Measurements from ENCODE around the gene NR1H2.
A peak's percentile ranks its signal among the peaks of the same experiment; 100 is the strongest.
"Not testable (repeated sequence)": the region's sequence is repeated elsewhere in the genome, so short reads cannot be mapped to it uniquely, and the experiment has no call there.

NR1H2 gene

DNA sequence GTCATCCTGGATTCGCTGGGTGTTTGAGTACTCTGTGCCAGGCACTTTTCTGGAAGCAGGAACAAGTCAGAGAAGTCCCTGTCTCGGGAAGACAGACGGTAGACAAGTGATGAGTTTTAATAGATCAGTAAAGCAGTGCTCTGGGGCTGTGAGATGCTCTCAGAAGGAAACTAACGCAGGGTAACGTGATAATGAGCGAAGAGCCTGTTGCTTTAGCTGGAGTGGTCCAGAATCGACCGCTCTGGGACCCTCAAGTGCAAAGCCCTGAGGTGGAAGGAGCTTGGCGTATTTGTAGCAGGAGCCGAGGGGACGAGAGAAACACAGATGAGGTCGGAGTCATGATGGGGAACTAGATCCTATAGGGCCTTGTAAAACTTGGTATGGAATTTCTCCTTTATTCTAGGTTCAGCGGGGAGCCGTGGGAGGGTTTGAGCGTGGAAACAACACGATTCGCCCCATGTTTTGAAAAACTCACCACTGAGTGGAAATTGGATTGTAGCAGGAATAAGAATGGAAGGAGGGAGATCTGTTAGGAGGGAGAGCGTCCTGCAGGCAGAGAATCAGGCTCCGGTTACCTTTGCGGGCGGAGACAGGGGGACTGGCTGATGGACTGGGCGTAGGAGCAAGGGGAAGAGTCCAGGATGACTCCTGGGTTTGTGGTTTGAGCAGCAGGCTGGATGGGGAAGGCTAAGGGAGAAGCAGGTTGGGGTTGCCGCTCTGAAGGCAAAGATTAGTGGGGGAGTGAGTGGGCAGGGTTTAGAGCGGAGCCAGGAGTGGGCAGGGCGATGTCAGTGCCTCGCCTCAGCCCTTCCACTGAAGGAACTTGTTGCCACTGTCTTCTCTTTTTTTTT, 8.7 kb downstream of the NR1H2 start:
- Histone ChIP-seq H3K4me1 (ENCODE audit: control insufficient read depth, insufficient read depth, low read length, poor library complexity, severe bottlenecking) (peaks cover 8% of the 10 kb centered on the region), H3K36me3 (ENCODE audit: control insufficient read depth, insufficient read depth, low read length) (peaks cover 33% of the 10 kb centered on the region), H3K9me3 (ENCODE audit: control insufficient read depth, low read length) (no peaks in the 10 kb centered on the region), H3K27ac (ENCODE audit: insufficient read depth, low read length, poor library complexity, severe bottlenecking) (peak overlapping the region; percentile 67), H3K27me3 (replicated peaks; ENCODE audit: control insufficient read depth, insufficient read depth, low read length, poor library complexity, severe bottlenecking) (no peaks in the 10 kb centered on the region), H3K4me3 (ENCODE audit: insufficient read depth, low read depth, low read length, poor library complexity, severe bottlenecking) (peak overlapping the region; percentile 71)
- no peak for DNase-seq

DNA sequence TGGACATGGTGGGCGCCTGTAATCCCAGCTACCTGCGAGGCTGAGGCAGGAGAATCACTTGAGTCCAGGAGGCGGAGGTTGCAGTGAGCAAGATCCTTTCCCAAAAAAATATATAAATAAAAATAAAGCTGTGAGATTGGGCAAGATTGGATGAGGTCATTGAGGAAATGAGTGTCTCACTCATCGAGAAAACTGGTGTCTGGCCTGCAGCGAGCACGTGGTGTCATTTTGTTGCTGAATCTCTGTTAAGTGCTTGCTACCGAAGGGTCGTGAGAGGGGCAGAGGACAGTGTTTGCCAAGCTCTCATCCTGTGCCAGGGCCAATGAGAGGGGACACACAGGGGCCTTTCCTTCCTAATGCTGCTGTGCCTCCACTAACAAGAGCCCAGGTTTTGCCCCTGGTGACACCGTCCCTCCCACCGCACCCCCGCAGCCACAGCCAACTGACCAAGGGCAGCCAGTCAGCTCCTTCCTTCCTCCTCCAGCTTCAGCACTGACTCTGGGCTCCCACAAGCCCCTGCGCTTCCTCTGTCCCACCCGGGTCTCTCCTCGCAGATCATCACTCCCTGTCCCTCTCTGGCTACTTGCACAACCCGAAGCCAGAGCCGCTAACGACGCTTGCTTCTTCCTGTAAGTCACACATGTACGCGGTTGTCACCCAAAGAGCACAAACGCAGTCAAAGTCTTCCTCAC, 11.1 kb downstream of the NR1H2 start:
- peaks cover 9% of the 10 kb centered on the region for H3K36me3 ChIP-seq (ENCODE audit: control insufficient read depth, insufficient read depth, low read length)
- no peaks in the 10 kb centered on the region for H3K27me3 ChIP-seq (replicated peaks; ENCODE audit: control insufficient read depth, insufficient read depth, low read length, poor library complexity, severe bottlenecking)
- H3K4me3 ChIP-seq (ENCODE audit: insufficient read depth, low read depth, low read length, poor library complexity, severe bottlenecking) = no peak overlapping the region
- peaks cover 8% of the 10 kb centered on the region for H3K4me1 ChIP-seq (ENCODE audit: control insufficient read depth, insufficient read depth, low read length, poor library complexity, severe bottlenecking)
- no peaks in the 10 kb centered on the region for H3K9me3 ChIP-seq (ENCODE audit: control insufficient read depth, low read length)
- no peak for DNase-seq
- H3K27ac ChIP-seq (ENCODE audit: insufficient read depth, low read length, poor library complexity, severe bottlenecking) = no peak overlapping the region

DNA sequence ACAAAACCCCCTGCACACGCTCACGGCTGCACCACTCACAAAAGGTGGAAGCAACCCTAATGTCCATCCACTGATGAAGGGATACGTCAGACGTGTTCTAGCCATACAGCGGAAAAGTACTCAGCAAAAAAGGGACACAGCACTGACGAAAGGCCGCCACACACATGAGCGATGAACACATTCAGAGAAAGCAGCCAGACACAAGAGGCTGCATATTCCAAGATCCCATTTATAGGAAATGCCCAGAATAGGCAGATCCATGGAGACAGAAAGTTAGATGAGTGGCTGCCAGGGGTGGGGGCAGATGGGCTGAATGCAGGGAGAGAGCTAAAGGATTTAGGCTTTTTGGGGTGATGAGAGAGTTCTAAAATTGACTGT, 11.6 kb downstream of the NR1H2 start:
- Histone ChIP-seq H3K4me3 (ENCODE audit: insufficient read depth, low read depth, low read length, poor library complexity, severe bottlenecking) (no peak overlapping the region), H3K27me3 (replicated peaks; ENCODE audit: control insufficient read depth, insufficient read depth, low read length, poor library complexity, severe bottlenecking) (no peaks in the 10 kb centered on the region), H3K27ac (ENCODE audit: insufficient read depth, low read length, poor library complexity, severe bottlenecking) (no peak overlapping the region), H3K4me1 (ENCODE audit: control insufficient read depth, insufficient read depth, low read length, poor library complexity, severe bottlenecking) (peaks cover 8% of the 10 kb centered on the region), H3K9me3 (ENCODE audit: control insufficient read depth, low read length) (no peaks in the 10 kb centered on the region), H3K36me3 (ENCODE audit: control insufficient read depth, insufficient read depth, low read length) (peaks cover 4% of the 10 kb centered on the region)
- DNase-seq = no peak

DNA sequence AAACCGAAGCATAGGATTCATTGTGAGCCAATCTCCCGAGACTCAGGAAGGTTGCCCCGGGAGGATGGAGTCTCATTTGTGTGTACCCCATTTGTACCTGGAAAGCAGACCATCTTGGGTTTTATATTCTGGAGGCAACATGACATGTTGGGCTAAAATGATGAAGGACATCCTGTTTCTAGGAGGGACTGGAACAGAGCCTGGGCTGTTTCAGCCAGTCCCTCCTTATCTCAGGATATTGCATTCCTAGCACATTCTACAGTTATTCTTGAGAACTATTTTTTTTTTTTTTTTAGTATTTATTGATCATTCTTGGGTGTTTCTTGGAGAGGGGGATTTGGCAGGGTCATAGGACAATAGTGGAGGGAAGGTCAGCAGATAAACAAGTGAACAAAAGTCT, 14.0 kb downstream of the NR1H2 start:
- H3K4me1 ChIP-seq (ENCODE audit: control insufficient read depth, insufficient read depth, low read length, poor library complexity, severe bottlenecking); H3K36me3 ChIP-seq (ENCODE audit: control insufficient read depth, insufficient read depth, low read length); H3K27me3 ChIP-seq (replicated peaks; ENCODE audit: control insufficient read depth, insufficient read depth, low read length, poor library complexity, severe bottlenecking); DNase-seq; H3K4me3 ChIP-seq (ENCODE audit: insufficient read depth, low read depth, low read length, poor library complexity, severe bottlenecking); H3K9me3 ChIP-seq (ENCODE audit: control insufficient read depth, low read length); H3K27ac ChIP-seq (ENCODE audit: insufficient read depth, low read length, poor library complexity, severe bottlenecking): not testable (repeated sequence)

DNA sequence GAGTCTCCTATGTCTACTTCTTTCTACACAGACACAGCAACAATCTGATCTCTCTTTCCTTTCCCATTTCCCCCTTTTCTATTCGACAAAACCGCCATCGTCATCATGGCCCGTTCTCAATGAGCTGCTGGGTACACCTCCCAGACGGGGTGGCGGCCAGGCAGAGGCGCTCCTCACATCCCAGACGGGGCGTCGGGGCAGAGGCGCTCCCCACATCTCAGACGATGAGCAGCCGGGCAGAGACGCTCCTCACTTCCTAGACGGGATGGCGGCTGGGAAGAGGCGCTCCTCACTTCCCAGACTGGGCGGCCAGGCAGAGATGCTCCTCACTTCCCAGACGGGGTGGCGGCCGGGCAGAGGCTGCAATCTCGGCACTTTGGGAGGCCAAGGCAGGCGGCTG, 14.7 kb downstream of the NR1H2 start:
- not testable (repeated sequence) for H3K4me1 ChIP-seq (ENCODE audit: control insufficient read depth, insufficient read depth, low read length, poor library complexity, severe bottlenecking); DNase-seq; H3K9me3 ChIP-seq (ENCODE audit: control insufficient read depth, low read length); H3K36me3 ChIP-seq (ENCODE audit: control insufficient read depth, insufficient read depth, low read length); H3K27ac ChIP-seq (ENCODE audit: insufficient read depth, low read length, poor library complexity, severe bottlenecking); H3K4me3 ChIP-seq (ENCODE audit: insufficient read depth, low read depth, low read length, poor library complexity, severe bottlenecking); H3K27me3 ChIP-seq (replicated peaks; ENCODE audit: control insufficient read depth, insufficient read depth, low read length, poor library complexity, severe bottlenecking)

DNA sequence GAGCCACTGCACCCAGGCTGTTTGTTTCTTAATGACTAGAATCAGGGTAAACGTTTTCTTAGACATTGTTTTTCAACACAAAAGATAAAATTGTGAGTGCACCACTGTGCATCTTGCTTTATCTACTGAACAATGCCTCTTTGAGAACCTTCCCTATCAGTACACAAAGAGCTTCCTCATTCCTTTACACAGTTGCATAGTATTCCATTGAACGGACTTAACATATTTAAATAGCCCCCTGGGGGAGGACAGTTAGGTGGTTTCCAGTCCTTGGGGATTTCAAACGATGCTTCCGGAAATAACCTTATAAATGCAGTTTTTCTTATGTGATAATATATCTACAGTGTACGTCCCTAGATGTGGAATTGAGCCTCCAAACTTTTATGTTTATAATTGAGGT, 16.5 kb downstream of the NR1H2 start:
- Histone ChIP-seq H3K4me3 (ENCODE audit: insufficient read depth, low read depth, low read length, poor library complexity, severe bottlenecking) (no peak overlapping the region), H3K4me1 (ENCODE audit: control insufficient read depth, insufficient read depth, low read length, poor library complexity, severe bottlenecking) (no peaks in the 10 kb centered on the region), H3K27ac (ENCODE audit: insufficient read depth, low read length, poor library complexity, severe bottlenecking) (no peak overlapping the region), H3K9me3 (ENCODE audit: control insufficient read depth, low read length) (no peaks in the 10 kb centered on the region), H3K36me3 (ENCODE audit: control insufficient read depth, insufficient read depth, low read length) (peaks cover under 1% of the 10 kb centered on the region), H3K27me3 (replicated peaks; ENCODE audit: control insufficient read depth, insufficient read depth, low read length, poor library complexity, severe bottlenecking) (no peaks in the 10 kb centered on the region)
- DNase-seq = no peak

DNA sequence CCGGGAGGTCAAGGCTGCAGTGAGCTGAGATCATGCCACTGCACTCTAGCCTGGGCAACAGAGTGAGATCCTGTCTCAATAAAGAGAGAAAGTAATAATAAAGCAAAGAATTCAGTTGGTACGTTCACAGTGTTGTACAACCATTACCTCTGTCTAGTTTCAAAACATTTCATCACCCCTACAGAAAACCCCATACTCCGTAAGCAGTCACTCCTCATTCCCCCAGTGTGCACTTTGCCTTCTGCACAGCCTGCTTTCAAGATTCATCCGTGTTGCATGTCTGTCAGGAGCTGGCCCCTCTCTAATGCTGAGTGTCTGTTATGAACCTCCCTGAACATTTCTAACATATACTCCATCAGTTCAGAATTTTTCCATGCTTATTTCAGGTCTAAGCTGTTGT, 17.3 kb downstream of the NR1H2 start:
- Histone ChIP-seq H3K36me3 (ENCODE audit: control insufficient read depth, insufficient read depth, low read length) (no peaks in the 10 kb centered on the region), H3K27ac (ENCODE audit: insufficient read depth, low read length, poor library complexity, severe bottlenecking) (no peak overlapping the region), H3K27me3 (replicated peaks; ENCODE audit: control insufficient read depth, insufficient read depth, low read length, poor library complexity, severe bottlenecking) (no peaks in the 10 kb centered on the region)

DNA sequence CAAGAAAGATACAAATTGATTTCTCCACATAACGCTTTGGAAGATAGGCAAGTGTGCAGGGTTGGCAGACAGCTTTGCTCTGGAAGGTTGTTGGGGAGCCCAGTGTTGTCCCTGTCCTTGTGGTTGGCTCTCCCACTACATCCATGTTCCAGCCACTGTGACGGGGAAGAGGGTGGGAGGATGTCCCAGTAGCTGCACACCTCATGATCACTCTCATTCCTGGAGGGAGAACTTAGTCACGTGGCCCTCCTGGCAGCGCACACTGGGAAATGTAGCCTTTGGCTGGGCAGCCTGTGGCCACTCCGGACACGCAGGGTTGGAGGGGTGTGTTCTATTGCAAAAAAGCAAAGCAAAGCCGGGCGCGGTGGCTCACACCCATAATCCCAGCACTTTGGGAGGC, 17.8 kb downstream of the NR1H2 start:
- Histone ChIP-seq H3K36me3 (ENCODE audit: control insufficient read depth, insufficient read depth, low read length) (no peaks in the 10 kb centered on the region), H3K4me3 (ENCODE audit: insufficient read depth, low read depth, low read length, poor library complexity, severe bottlenecking) (no peak overlapping the region), H3K27me3 (replicated peaks; ENCODE audit: control insufficient read depth, insufficient read depth, low read length, poor library complexity, severe bottlenecking) (no peaks in the 10 kb centered on the region), H3K27ac (ENCODE audit: insufficient read depth, low read length, poor library complexity, severe bottlenecking) (no peak overlapping the region), H3K9me3 (ENCODE audit: control insufficient read depth, low read length) (no peaks in the 10 kb centered on the region), H3K4me1 (ENCODE audit: control insufficient read depth, insufficient read depth, low read length, poor library complexity, severe bottlenecking) (no peaks in the 10 kb centered on the region)
- no peak for DNase-seq

More for the DNA sequence above, 17.3 kb downstream of the NR1H2 start:
- Histone ChIP-seq H3K9me3 (ENCODE audit: control insufficient read depth, low read length) (no peaks in the 10 kb centered on the region), H3K4me3 (ENCODE audit: insufficient read depth, low read depth, low read length, poor library complexity, severe bottlenecking) (no peak overlapping the region), H3K4me1 (ENCODE audit: control insufficient read depth, insufficient read depth, low read length, poor library complexity, severe bottlenecking) (no peaks in the 10 kb centered on the region)
- DNase-seq = no peak

DNA sequence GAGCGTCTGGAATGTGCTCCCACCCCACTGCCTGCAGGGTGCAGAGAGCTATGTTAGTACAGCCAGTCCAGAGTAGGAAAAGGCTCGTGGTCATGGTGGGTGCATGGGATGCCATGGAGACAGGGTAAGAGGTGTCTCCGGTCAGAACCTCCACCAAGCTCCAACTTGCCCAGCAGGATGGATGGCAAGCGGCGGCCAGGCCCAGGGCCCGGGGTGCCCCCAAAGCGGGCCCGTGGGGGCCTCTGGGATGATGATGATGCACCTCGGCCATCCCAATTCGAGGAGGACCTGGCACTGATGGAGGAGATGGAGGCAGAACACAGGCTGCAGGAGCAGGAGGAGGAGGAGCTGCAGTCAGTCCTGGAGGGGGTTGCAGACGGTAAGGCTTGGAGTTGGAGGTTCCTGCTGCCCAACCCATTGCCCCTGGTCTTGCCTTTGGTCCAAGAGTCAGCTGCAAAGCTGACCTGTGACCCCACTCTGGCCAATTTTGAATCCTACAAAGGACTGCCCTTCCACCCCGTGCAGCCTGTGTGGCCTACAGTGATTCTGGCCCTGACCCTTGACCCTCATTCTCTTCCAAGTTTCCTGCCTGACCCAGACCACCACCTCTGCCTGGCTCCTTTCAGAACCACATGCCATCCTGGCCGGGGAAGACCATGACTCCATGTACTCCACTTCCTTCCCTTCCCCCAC, 22.6 kb downstream of the NR1H2 start:
- H3K27ac ChIP-seq (ENCODE audit: insufficient read depth, low read length, poor library complexity, severe bottlenecking) = no peak overlapping the region
- DNase-seq = no peak
- H3K36me3 ChIP-seq (ENCODE audit: control insufficient read depth, insufficient read depth, low read length) = peaks cover 3% of the 10 kb centered on the region
- no peaks in the 10 kb centered on the region for H3K27me3 ChIP-seq (replicated peaks; ENCODE audit: control insufficient read depth, insufficient read depth, low read length, poor library complexity, severe bottlenecking)
- no peaks in the 10 kb centered on the region for H3K4me1 ChIP-seq (ENCODE audit: control insufficient read depth, insufficient read depth, low read length, poor library complexity, severe bottlenecking)
- H3K4me3 ChIP-seq (ENCODE audit: insufficient read depth, low read depth, low read length, poor library complexity, severe bottlenecking) = no peak overlapping the region
- no peaks in the 10 kb centered on the region for H3K9me3 ChIP-seq (ENCODE audit: control insufficient read depth, low read length)

DNA sequence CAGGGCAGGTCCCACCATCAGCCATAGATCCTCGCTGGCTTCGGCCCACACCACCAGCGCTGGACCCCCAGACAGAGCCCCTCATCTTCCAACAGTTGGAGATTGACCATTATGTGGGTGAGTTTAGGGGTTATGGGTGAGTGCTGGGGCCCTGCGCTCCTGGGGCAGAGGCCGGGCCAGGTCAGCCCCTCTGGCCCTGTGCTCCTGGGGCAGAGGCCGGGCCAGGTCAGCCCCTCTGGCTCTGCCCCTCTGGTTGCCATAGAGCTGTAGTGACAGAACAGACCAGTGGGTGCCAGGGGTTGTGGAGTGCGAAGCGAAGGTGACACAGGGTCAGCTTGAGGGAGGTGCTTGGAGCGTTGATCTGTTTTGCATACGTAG, 23.1 kb downstream of the NR1H2 start:
- H3K4me3 ChIP-seq (ENCODE audit: insufficient read depth, low read depth, low read length, poor library complexity, severe bottlenecking) = no peak overlapping the region
- peaks cover 3% of the 10 kb centered on the region for H3K36me3 ChIP-seq (ENCODE audit: control insufficient read depth, insufficient read depth, low read length)
- H3K27me3 ChIP-seq (replicated peaks; ENCODE audit: control insufficient read depth, insufficient read depth, low read length, poor library complexity, severe bottlenecking) = no peaks in the 10 kb centered on the region
- no peak overlapping the region for H3K27ac ChIP-seq (ENCODE audit: insufficient read depth, low read length, poor library complexity, severe bottlenecking)
- H3K4me1 ChIP-seq (ENCODE audit: control insufficient read depth, insufficient read depth, low read length, poor library complexity, severe bottlenecking) = no peaks in the 10 kb centered on the region
- no peak for DNase-seq
- no peaks in the 10 kb centered on the region for H3K9me3 ChIP-seq (ENCODE audit: control insufficient read depth, low read length)

Data from effector memory CD4-positive, alpha-beta T cell (primary cell).